SW480 (cell line): ENCODE results near the gene SLC47A2.
A peak's percentile ranks its signal among the peaks of the same experiment; 100 is the strongest.

Experiments used
- DNase-seq: peaks from one replicate; pipeline ENCODE4 v3.0.0-alpha.2; 2016; ENCODE audit warnings: low spot score

The SLC47A2 gene

DNA sequence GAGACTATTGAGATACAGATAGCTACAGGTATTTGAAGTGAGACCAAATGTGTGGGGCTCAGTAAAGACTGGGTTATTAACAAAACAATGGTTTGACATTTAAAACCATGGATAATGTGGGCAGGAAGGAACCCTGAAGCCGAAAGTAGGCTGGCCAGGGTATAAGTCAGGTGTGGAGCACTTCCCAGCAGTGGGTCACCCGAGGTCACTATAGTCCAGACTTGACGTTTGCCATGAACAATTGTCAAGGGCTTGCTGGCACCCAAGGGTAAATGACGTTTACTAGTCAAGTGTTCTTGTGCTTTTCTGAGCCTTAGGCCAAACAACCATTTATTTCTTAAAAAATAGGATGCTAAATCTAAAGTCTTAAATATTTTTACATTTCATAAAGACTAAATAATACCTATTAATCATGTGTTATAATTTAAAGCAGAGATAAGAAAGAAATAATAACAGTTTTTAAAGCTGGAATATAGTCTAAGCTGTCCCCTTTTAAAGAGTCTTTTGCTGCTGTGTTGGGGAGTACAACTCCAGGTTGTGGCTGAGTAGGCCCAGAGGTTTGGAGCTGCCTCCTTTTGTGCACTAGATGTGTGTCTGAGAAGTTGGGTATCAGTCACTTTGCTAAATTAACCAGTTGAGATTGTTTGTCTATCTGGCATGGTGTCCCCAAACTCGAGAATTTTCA is 52.1 kb downstream of the SLC47A2 start:
- no peak for DNase-seq

DNA sequence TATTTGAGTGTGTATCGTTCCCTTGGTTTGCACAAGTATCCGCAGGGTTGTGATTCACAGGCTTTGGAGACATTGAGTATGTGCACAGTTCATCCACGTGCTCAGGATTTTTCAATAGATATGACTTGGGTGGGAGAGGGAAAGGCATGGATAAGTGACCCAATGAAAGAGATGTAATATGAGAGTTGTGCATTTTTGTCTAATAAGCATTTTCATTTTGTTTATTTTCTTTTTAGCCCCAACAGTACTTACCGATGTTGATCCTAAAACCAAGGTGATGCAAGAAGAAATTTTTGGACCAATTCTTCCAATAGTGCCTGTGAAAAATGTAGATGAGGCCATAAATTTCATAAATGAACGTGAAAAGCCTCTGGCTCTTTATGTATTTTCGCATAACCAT is 53.3 kb downstream of the SLC47A2 start:
- no peak for DNase-seq

DNA sequence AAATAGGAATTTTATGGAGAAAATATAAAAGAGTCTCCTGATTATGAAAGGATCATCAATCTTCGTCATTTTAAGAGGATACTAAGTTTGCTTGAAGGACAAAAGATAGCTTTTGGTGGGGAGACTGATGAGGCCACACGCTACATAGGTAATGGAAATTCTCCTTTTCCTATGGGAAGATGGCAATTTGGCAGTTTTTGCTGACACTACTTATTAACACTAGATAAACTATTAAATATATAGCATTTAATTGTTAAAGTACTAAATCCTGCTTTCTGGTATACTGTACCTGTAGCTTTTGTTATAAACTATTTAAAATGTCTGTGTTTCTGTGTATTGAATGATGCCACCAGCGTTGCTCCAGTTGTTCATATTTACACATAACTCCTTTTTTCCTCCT is 55.3 kb downstream of the SLC47A2 start:
- no peak for DNase-seq

DNA sequence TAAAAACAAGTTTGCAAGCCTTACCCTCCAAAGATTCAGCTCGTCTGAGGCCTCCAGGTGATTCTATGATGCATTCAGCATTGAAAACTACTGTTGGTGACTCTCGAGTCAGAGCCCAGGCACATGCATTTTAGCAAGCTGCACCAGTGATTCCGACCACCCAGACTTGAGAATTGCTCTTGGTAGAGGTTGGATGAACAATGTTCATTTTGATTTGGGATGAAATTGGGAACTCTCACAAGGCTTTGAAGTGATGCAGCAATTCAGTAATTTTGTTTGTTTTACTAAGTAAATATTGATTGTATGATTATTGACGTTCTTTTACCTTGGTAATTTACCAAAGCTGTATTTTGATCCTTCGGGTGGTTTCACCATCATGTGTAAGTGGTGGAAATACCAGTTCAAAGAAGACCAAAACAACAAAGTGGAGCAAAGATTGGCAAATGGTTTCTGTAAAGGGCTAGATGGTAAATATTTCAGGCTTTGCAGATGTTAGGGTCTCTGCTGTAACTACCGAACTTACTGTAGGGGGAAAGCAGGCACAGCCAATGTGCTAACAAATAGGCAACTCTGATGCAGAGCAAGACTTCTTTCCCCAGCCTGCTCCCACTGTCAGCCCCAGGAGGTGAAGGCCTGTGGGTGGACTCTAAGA is 56.0 kb downstream of the SLC47A2 start:
- DNase-seq: no peak

DNA sequence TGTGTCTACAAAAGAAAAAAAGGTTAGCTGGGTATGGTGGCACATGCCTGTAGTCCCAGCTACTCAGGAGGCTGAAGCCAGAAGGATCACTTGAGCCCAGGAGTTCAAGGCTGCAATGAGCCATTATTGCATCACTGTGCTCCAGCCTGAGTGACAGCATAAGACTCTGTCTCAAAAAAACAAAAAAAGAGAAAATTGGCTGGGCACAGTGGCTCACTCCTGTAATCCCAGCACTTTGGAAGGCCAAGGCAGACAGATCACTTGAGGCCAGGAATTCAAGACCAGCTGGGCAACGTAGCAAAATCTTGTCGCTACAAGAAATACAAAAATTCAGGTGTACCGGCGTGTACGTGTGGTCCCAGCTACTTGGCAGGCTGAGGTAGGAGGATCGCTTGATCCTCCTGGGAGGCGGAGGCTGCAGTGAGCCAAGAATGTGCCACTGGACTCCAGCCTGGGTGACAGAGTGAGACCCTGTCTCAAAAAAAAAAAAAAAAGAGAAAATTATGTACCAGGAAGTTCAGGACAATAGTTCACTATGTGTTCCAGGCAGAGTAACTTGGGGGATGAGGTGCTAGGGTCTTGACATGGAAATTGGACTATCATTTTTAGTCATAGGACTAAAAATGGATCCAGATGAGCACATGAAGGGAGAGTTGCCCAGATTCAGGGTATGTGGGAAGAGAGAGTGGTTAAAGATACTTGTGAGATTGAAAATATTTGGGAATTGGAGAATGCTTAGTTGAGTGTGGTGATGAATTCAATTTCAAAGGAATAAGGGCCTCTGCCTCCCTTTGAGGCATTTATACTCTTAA is 56.8 kb downstream of the SLC47A2 start:
- no peak for DNase-seq

DNA sequence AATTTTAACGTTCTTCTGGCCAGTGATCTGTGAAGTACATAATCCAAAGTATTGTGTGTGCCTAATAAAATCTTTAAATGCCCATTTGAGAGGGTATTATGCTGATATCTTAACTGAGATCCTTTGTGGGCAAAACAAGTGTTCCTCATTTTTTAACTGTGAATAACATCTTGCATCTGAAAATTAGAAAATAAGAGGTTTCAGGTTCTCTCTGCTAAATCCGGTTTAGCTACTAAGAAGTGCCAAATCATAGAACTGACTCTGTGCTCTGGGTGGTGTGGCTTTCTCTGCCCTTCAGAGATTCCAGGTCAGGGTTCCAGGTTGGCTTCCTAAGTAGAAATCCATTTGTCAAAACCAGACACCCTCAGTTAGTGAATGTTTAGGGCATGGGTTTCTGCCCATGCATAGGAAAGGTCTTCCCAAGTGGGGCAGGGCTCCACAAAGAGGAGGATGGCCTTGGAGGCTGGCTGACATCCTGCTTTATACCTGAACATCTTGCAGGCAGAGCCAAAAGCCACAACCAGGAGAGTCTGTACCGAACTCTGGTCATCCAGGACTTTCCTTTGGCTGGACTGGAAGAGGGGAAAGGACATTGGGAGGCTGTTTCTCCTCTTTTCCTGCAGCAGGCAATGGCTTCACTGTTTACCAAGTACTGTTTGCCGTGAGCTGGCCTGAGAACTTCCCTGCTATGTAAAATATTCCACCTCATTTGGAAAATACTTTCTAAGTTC is 59.4 kb downstream of the SLC47A2 start:
- no peak for DNase-seq

DNA sequence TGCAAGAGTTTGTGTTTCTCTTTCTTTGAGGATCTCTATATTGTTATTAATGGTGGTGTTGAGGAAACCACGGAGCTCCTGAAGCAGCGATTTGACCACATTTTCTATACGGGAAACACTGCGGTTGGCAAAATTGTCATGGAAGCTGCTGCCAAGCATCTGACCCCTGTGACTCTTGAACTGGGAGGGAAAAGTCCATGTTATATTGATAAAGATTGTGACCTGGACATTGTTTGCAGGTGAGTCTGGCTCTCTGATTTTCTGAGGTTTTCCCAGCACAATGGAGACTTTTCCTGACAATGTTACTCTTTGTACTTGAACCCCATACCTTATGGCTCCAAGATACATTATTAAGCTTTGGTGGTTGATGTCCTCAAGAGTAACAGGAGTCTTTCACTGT is 60.0 kb downstream of the SLC47A2 start:
- no peak for DNase-seq

DNA sequence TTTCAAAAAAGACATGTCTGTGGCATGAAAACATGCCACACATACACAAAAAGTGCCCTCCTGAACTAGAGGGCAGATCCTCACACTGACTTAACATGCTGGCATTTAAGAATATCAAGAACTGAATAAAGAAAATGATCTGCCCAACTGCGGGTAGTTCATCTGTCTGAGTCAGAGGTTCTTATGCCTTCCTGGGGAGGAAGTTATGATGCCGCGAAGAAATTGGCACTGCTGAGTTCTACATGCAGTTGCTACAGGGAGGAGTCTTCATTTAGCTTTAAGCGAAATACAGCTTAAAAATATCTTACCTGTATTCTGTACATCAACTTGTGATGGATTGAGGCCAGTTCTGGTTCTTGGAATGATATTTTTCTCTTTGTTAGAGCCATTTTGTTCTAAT is 61.5 kb downstream of the SLC47A2 start:
- no peak for DNase-seq

DNA sequence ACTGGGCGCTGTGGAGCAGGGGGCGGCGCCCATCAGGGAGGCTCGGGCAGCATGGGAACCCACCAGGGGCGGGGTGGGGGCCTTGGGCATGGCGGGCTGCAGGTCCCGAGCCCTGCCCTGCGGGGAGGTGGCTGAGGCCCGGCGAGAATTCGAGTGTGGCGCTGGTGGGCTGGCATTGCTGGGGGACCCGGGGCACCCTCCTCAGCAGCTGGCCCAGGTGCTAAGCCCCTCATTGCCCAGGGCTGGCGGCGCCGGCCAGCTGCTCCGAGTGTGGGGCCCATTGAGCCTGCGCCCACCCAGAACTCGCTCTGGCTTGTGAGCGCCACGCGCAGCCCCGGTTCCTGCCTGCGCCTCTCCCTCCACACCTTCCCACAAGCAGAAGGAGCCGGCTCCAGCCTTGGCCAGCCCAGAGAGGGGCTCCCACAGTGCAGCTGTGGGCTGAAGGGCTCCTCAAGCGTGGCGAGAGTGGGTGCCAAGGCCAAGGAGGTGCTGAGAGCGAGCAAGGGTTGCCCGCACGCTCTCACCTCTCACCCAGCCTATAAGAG is 62.0 kb downstream of the SLC47A2 start:
- DNase-seq: no peak

DNA sequence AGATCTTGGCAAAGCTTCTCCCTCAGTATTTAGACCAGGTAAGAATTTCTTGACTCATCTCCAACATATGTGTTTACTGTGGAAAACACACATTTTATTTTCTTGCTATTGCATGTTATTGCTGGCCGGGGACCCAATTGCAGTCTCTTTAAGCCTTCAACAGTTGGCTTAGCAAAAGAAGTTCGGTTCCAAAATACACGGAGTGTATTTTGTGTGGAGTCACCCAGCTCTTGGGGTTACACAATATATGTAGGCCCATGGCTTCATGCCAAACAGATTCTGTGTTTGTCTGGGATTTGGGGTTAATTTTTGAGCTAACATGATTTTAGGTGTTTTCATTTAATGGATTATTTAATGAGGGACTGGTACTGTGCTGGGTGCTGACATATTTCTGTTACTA is 63.8 kb downstream of the SLC47A2 start:
- DNase-seq: no peak

DNA sequence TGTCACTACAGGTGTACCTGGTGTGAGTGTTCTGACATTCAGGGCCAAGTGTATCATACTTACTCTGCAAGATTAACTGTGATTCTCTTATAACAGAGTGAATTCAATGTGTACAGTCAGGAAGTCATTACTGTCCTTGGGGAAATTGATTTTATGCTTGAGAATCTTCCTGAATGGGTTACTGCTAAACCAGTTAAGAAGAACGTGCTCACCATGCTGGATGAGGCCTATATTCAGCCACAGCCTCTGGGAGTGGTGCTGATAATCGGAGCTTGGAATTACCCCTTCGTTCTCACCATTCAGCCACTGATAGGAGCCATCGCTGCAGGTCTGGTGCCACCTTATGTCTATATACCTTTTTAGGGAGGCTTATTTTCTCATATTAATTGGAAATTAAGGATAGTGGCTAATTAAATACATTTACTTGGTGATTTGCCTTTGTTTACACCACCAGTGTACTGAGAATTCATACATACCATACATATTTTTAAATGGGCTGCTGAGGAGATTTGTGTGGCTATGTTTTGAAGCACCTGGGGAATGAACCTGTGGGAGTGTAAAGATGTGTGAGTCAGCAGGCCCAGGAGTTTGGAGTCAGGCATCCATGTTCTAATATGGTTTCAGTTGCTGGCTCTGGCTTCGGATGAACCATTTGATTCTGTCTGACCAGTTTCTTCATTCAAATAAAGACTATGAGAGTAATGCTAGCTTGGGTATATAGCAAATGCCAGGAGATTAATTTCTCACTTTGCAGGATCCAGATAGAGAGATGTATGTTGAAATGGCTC is 64.7 kb downstream of the SLC47A2 start:
- DNase-seq: peak; percentile 10

DNA sequence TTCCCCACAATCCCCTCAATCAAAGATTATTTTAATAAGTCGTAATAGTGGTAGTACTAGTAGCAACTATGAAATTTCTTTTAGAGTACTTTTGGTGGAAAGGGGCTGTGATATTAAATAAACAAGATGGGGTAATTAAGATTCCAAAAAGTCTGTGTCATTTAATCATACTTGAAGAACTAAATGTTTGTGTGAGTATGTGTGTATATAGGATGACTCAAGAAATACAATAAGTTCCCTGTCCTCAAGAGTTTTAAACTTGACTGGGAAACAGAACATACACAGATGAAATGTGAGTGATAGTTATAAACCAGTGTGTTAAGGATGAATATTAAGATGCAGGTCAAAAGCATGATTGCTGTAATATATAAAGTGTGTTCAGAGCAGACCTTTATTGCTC is 65.6 kb downstream of the SLC47A2 start:
- no peak for DNase-seq

DNA sequence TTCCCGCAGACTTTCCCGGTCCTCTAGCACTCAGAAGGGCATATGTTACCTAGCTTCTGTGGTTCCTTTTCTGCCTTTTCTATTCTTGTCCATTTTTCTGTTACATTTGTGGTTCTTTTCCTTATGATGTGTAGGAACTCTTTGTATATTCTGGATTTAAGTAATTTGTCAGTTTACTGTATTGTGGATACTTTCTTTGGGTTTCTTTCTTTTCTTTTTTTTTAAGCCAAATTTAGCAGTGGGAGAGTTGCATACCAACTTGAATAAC is 67.2 kb downstream of the SLC47A2 start:
- DNase-seq: no peak

DNA sequence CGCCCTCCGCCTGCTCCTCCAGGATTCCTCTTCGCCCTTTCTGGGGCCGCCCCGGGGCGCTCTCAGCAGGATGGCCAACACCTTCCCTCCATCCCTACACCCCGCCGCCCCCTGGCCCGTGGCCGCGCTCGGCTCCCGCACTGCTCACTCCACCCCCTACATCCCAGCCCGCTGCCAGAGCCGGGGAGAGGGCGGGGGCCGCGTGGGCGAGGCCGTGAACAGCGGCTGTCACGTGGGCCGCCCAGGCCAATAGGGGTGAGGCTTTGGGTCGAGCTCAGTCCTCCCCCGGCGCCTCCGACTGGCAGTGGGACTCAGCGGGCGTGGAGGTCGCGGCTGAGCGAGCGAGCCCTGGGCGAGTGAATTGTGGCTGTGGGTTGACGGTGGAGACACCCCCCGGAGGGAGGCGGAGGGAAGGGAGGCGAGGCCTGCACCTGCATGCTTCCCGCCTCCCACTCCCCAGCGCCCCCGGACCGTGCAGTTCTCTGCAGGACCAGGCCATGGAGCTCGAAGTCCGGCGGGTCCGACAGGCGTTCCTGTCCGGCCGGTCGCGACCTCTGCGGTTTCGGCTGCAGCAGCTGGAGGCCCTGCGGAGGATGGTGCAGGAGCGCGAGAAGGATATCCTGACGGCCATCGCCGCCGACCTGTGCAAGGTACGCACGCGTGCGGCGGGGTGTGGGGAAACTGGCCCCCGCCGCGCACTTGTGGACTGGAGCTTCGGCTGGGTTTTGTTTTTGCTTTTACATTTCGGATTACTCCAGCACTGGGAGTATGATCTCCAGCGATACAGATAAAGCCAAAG is 67.7 kb downstream of the SLC47A2 start, which contains the start of gene ALDH3A2:
ALDH3A2 (plus strand) TSS at position 277 of the 799 bp plus-strand sequence; CDS start at position 498, 221 bp downstream.
- DNase-seq: peak; percentile 96

DNA sequence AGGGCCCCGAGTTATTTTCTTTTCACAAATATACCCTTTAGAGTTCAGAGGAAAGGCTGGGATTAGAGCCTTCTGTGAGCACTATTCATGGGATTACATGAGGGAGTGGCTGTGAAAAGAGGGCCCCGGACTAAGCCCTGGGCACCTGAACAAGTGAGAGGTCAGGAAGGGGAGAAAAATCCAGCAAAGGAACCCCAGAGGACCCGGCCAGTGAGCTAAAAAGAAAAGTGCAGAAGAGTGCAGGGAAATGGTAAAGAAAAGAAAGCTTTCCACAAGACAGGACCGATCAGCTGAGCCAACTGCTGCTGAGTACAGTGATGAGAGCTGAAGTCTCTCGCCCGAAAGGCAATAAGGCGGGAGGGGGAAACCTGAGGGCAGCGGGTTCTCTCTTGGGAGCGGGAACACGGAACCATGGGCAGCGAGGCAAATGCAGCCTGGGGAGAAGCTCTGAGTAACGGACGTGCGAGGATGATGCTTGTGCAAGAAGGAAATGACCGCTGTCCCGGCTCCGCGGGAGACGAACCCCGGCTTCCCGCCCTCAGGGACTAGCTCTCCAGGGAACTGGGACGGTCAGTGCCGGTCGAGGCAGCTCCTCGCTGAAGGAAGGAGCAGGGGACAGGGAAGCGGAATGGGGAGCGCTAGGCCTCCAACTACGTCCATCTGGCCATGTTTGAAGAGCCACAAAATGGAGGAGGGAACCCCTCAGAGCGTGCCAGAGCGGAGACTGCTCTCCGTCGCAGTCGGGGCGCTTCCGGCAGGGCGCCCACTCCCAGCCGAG is 68.5 kb downstream of the SLC47A2 start:
- peak; percentile 75 for DNase-seq

DNA sequence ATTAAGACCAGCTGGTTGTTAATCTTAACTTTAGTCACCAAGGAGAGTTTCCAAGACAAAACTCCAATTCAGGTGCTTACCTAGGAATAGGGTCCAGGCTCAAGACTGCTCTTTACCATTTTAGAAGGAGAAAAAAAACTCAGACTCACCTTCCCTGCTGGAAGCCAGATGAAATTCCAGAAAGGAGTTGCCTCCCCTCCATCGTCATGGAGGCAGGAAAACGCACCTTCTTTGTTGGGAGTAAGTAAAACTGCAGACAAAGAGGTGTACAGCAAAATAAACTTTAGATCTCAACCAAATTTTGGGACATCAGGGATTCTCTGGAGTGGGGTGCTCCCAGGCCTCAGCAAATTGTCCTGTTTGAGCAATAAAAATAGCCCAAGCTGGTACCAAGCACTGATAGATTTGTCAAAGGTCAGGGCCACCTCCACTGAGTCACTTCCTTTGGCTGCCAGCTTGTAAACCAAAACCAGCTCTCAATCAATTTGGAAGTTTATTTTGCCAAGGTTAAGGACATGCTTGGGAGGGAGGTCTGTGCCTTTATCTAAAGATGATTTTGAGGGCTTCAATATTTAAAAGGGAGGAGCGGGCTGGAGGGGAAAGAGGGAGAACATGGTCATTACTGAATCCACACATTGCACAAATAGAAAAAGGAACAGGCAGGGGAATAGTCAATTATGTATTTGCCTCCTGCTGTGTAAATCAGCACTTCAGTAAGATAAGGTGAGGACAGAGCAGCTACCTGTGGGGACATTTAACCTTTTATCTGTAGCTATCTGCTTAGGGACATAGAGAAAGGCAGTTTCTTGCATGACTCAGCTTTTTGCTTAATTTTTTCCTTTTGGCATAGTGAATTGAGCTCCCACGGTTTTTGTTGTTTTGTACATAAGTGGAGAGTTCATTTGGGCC is 69.3 kb downstream of the SLC47A2 start:
- peak; percentile 43 for DNase-seq

DNA sequence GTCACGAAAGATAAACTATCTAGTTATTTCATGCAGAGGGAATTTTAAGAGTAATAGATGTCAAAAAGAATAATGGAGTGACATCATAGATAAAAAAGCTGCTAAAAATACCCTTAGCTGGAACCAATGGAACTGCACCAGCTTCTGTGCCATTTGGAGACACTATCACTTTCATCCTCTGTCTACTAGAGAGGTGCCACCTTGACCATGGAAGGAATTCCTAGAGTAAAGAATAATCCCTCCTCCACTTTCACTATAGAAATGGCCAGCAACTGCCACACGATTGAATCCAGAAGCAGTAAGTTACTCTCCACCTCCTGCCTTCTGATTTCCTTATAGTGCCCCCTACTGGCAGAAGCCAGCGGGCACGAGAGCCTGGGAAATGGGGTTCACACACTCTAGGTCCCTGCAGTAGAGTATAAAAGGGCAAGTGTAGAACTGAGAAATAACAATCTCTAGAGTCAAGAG is 70.6 kb downstream of the SLC47A2 start:
- peak; percentile 37 for DNase-seq

DNA sequence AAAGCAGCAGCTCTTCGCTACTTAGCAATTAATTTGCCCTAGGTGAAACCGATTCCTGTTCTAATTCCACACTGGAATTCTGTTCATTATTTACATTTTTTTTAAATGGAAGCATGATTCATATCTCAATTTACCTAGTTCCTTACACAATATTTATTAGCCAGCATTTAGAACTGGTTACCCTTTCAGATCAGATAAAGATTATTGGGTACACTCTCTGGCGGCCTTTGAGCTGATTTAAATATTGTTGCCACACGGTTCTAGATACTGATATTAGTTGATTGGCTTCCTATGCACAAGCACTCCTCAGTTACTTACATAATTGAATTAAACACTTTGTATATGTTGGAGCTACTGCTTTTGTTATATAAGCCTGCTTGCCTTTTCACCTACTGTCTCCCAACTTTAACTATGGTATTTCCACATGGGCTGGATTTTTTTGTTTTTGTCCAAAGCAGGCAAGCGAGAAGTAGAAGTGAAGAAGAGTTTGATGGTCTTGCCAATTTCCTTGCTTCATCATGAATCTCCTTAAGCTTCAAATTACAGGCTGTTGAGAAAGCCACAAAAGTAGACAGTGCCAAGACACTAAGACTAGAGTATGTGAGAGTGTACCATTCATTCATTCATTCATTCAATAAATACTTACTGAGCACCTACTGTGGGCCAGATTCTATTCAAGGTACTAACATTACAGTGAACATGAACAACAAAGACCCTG is 71.7 kb downstream of the SLC47A2 start:
- no peak for DNase-seq
